ENCODE measurements around the gene TRIM14.
"Not testable (repeated sequence)": the region's sequence is repeated elsewhere in the genome, so short reads cannot be mapped to it uniquely, and the experiment has no call there.

The TRIM14 gene

GRCh38 chr9:98140503-98140902 is 21.5 kb upstream of the TRIM14 start:
- no peak for DNase-seq

GRCh38 chr9:98136489-98136888 is 17.5 kb upstream of the TRIM14 start:
- no peak for DNase-seq

GRCh38 chr9:98135938-98136337 is 16.9 kb upstream of the TRIM14 start:
- no peak for DNase-seq

- DNase-seq: no peak
Measured at GRCh38 chr9:98135558-98135934, 16.5 kb upstream of the TRIM14 start.

- DNase-seq: no peak
Measured at GRCh38 chr9:98134702-98135557, 15.9 kb upstream of the TRIM14 start.

- DNase-seq: no peak
Measured at GRCh38 chr9:98132806-98133631, 14.0 kb upstream of the TRIM14 start.

GRCh38 chr9:98132158-98132557 is 13.1 kb upstream of the TRIM14 start:
- no peak for DNase-seq

GRCh38 chr9:98130576-98131228 is 11.7 kb upstream of the TRIM14 start:
- DNase-seq: no peak

GRCh38 chr9:98130060-98130459 is 11.0 kb upstream of the TRIM14 start:
- DNase-seq: not testable (repeated sequence)

- no peak for DNase-seq
Measured at GRCh38 chr9:98129451-98129881, 10.4 kb upstream of the TRIM14 start.

GRCh38 chr9:98128316-98128715 is 9.3 kb upstream of the TRIM14 start:
- no peak for DNase-seq

GRCh38 chr9:98127226-98127625 is 8.2 kb upstream of the TRIM14 start:
- DNase-seq: no peak

- no peak for DNase-seq
Measured at GRCh38 chr9:98124637-98125426, 5.8 kb upstream of the TRIM14 start.

- DNase-seq: not testable (repeated sequence)
Measured at GRCh38 chr9:98124091-98124490, 5.1 kb upstream of the TRIM14 start.

GRCh38 chr9:98121058-98121457 is 2.0 kb upstream of the TRIM14 start:
- DNase-seq: no peak

GRCh38 chr9:98120476-98120875 is 1.5 kb upstream of the TRIM14 start:
- no peak for DNase-seq

GRCh38 chr9:98117984-98118639 is 910 bp downstream of the TRIM14 start:
- DNase-seq: no peak

GRCh38 chr9:98117097-98117496 is 1.9 kb downstream of the TRIM14 start:
- DNase-seq: not testable (repeated sequence)

- no peak for DNase-seq
Measured at GRCh38 chr9:98109052-98109451, 10.0 kb downstream of the TRIM14 start.

- DNase-seq: no peak
Measured at GRCh38 chr9:98108531-98109031, 10.4 kb downstream of the TRIM14 start.

GRCh38 chr9:98107926-98108325 is 11.1 kb downstream of the TRIM14 start:
- DNase-seq: no peak

GRCh38 chr9:98105006-98105405 is 14.0 kb downstream of the TRIM14 start:
- DNase-seq: no peak

Data from NCI-H1436 treated with DMSO at 0.1 percent for 48 hours (cell line).